ENCODE measurements around the gene MTHFD2.

DNA sequence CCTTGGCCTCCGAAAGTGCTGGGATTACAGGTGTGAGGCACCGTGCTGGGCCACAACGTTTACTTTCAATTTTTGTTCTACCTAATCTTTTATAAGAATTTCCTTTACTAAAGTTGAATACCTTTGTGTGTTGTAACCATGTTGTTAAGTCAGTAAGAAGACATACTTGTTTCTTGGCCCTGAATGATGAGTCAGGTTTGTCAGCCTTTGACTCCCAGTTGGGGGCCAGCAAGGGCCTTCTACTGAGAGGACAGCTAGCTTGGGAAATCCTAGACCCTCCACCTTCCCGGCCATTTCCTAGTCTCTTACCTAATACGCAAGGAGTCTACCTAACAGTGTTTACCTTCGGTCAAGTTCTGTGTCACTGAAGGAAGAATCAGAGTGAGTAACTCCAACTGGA lies 22.7 kb downstream of the MTHFD2 start:
- no peak for TF ChIP-seq EZH2phosphoT487 (IDR thresholded peaks at IDR 0.05; ENCODE audit: borderline replicate concordance)
- TF ChIP-seq, protein P1, sequence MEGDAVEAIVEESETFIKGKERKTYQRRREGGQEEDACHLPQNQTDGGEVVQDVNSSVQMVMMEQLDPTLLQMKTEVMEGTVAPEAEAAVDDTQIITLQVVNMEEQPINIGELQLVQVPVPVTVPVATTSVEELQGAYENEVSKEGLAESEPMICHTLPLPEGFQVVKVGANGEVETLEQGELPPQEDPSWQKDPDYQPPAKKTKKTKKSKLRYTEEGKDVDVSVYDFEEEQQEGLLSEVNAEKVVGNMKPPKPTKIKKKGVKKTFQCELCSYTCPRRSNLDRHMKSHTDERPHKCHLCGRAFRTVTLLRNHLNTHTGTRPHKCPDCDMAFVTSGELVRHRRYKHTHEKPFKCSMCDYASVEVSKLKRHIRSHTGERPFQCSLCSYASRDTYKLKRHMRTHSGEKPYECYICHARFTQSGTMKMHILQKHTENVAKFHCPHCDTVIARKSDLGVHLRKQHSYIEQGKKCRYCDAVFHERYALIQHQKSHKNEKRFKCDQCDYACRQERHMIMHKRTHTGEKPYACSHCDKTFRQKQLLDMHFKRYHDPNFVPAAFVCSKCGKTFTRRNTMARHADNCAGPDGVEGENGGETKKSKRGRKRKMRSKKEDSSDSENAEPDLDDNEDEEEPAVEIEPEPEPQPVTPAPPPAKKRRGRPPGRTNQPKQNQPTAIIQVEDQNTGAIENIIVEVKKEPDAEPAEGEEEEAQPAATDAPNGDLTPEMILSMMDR (conservative IDR thresholded peaks at IDR 0.05; ENCODE audit: low read length): no peak

Measured in Loucy (cell line).